GM12872 (cell line): ENCODE measurements around the gene GHRHR.

ENCODE experiments used
- TF ChIP-seq, protein P1 (sequence below): IDR thresholded peaks from 3 replicates; pipeline ENCODE4 v1.5.1; 2011; ENCODE audit warnings: low read depth, mild to moderate bottlenecking, low read length, moderate library complexity; ENCODE audit not compliant: insufficient read depth

Gene GHRHR

DNA sequence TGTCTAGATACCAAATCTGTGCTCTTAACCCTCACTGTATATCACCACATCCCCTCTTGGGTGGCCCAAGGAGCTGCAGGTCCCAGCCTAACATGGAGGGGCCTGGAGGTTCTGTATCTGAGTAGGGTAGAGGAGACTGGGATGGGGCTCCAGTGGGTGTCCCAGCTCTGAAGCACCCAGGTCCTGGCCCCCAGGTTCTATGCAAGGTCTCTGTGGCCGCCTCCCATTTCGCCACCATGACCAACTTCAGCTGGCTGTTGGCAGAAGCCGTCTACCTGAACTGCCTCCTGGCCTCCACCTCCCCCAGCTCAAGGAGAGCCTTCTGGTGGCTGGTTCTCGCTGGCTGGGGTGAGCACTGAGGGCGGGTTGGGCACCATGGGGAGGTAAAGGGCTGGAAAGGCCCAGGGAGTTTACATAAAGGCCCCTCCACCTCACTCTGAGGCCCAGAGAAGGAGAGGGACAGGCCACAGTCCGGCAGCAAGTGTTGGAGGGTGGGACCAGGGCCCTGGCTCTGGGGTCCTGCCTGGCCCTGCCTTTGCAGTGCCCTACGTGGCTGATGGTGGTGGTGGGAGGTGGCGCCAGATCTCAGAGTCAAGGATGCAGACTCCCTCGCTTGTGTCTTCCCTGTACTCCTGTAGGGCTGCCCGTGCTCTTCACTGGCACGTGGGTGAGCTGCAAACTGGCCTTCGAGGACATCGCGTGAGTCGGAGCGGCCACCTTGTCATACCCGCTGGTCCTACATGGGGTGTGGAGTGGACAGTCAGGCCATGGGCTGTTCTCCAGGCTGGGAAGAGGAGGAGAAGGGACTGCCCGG, 10.2 kb downstream of the GHRHR start:
- TF ChIP-seq, protein P1, sequence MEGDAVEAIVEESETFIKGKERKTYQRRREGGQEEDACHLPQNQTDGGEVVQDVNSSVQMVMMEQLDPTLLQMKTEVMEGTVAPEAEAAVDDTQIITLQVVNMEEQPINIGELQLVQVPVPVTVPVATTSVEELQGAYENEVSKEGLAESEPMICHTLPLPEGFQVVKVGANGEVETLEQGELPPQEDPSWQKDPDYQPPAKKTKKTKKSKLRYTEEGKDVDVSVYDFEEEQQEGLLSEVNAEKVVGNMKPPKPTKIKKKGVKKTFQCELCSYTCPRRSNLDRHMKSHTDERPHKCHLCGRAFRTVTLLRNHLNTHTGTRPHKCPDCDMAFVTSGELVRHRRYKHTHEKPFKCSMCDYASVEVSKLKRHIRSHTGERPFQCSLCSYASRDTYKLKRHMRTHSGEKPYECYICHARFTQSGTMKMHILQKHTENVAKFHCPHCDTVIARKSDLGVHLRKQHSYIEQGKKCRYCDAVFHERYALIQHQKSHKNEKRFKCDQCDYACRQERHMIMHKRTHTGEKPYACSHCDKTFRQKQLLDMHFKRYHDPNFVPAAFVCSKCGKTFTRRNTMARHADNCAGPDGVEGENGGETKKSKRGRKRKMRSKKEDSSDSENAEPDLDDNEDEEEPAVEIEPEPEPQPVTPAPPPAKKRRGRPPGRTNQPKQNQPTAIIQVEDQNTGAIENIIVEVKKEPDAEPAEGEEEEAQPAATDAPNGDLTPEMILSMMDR: no peak

- TF ChIP-seq, protein P1: peak; percentile 97
Measured at GRCh38 chr7:30974605-30975255, 11.0 kb downstream of the GHRHR start.

- TF ChIP-seq, protein P1: no peak
Measured at GRCh38 chr7:30975256-30975899, 11.6 kb downstream of the GHRHR start.

DNA sequence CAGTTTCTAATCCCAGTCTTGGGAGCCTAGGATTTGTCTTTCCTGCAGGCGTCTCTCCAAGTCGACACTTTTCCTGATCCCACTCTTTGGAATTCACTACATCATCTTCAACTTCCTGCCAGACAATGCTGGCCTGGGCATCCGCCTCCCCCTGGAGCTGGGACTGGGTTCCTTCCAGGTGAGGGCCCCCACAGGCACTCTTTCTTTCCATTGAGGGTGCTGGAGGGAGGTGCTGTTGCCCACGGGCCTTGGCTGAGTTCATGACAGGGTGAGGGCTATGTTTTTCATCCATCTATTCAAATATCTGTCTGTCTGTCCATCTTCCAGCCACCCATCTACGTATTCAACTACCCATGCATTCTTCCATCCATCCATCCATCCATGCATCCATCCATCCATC, 12.6 kb downstream of the GHRHR start:
- TF ChIP-seq, protein P1: no peak

GRCh38 chr7:30977222-30977621, 13.5 kb downstream of the GHRHR start:
- TF ChIP-seq, protein P1: no peak

- TF ChIP-seq, protein P1: peak; percentile 62
Measured at GRCh38 chr7:30977896-30978564, 14.3 kb downstream of the GHRHR start.

GRCh38 chr7:30979027-30979426, 15.3 kb downstream of the GHRHR start:
- TF ChIP-seq, protein P1: no peak
